ENCODE data around the gene RSPH3. TPM values are rescaled to one million over a fixed set of nuclear protein-coding genes. Genes with fewer than 3 reads are reported as not detected.
A peak's percentile ranks its signal among the peaks of the same experiment; 100 is the strongest.

Gene RSPH3
- total RNA-seq, 6 donors from 2014 or later = 14.7 to 22.0 (median 18.2) TPM

DNA sequence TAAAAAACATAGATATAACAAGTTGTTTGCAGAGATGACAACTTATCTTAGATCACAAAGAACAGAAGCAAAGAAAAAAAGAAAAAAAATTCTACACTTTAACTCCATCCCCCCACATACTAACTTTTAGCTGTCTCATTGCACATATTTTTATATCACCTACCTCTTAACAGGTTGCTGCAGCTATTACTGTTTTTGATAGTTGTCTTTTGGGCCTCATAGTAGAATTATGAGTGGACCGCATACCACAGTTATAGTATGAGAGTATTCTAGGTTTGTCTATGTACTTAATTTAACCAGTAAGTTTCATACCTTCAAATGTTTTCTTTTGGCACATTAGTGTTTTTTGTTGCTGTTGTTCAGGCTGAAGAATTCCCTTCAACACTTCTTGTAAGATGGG is 12.3 kb downstream of the RSPH3 start:
- TF ChIP-seq EP300 (IDR thresholded peaks at IDR 0.05) = no peak
- TF ChIP-seq, protein P1, sequence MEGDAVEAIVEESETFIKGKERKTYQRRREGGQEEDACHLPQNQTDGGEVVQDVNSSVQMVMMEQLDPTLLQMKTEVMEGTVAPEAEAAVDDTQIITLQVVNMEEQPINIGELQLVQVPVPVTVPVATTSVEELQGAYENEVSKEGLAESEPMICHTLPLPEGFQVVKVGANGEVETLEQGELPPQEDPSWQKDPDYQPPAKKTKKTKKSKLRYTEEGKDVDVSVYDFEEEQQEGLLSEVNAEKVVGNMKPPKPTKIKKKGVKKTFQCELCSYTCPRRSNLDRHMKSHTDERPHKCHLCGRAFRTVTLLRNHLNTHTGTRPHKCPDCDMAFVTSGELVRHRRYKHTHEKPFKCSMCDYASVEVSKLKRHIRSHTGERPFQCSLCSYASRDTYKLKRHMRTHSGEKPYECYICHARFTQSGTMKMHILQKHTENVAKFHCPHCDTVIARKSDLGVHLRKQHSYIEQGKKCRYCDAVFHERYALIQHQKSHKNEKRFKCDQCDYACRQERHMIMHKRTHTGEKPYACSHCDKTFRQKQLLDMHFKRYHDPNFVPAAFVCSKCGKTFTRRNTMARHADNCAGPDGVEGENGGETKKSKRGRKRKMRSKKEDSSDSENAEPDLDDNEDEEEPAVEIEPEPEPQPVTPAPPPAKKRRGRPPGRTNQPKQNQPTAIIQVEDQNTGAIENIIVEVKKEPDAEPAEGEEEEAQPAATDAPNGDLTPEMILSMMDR (IDR thresholded peaks at IDR 0.05) = no peak
- no peak for TF ChIP-seq POLR2AphosphoS5 (IDR thresholded peaks at IDR 0.05)
- no peak for TF ChIP-seq POLR2A (IDR thresholded peaks at IDR 0.05)
- peaks cover 0 to 7% (median 0%) of the 10 kb centered on the region in 4 donors for H3K9me3 ChIP-seq
- WGBS, 2 donors = 78 to 80% methylated on average over 1 of the region's 1 CpG
- H3K36me3 ChIP-seq = no peaks in the 10 kb centered on the region
- H3K27ac ChIP-seq = no peak overlapping the region
- DNase-seq = no peak
- no peak for ATAC-seq (ENCODE audit: low FRiP score in 2 of 2)
- no peak overlapping the region for H3K4me3 ChIP-seq
- no peaks in the 10 kb centered on the region for H3K27me3 ChIP-seq
- H3K4me1 ChIP-seq = no peaks in the 10 kb centered on the region

DNA sequence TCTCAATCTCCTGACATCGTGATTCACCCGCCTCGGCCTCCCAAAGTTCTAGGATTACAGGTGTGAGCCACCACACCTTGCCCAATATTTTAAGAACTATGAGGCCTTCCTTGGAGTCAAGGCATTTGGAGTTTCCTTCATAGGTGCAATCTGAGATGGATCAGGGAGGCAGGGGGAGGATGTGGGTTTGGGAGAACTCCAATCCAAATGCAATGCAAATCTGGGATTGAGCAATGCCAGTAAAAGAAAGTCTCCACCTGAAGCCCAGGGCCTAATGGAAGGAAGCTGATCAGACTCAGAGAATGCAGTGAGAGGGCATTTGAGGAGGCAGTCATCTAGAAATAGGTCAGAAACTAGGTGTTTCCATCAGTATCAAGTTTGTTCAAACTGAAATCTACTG is 21.2 kb downstream of the RSPH3 start:
- TF ChIP-seq, protein P1 (IDR thresholded peaks at IDR 0.05) = no peak
- no peak for TF ChIP-seq POLR2A (IDR thresholded peaks at IDR 0.05)
- no peak for TF ChIP-seq EP300 (IDR thresholded peaks at IDR 0.05)
- no peaks in the 10 kb centered on the region for H3K27me3 ChIP-seq
- H3K4me1 ChIP-seq = no peaks in the 10 kb centered on the region
- no peak for DNase-seq
- no peaks in the 10 kb centered on the region for H3K9me3 ChIP-seq
- WGBS, 2 donors = 98 to 100% methylated on average over 3 of the region's 3 CpGs
- H3K27ac ChIP-seq = no peak overlapping the region
- H3K4me3 ChIP-seq = no peak overlapping the region
- no peak for ATAC-seq (ENCODE audit: low FRiP score in 2 of 2)
- peaks cover 0 to 19% (median 2%) of the 10 kb centered on the region in 4 donors for H3K36me3 ChIP-seq

DNA sequence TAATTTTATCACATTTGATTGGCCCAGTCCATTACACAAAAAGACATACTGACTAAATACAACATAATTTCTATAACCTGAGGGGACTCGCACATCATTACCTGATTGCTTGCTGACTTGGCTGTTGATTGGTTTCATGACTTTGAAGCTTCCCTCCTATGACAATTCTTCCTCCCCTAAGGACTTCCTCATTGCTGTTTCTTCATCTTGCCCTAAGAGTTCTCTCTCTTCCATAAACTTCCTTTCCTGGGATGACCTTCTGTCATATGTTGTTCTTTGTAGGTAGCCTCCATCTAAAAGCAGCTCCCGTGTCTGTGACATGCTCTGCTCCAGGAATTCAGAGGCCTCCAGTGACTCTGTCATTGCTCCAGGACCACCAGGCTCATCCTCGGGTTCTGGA is 22.6 kb downstream of the RSPH3 start:
- H3K4me1 ChIP-seq = no peaks in the 10 kb centered on the region
- ATAC-seq (ENCODE audit: low FRiP score in 2 of 2) (no peak), DNase-seq (no peak)
- H3K27me3 ChIP-seq = no peaks in the 10 kb centered on the region
- no peaks in the 10 kb centered on the region for H3K9me3 ChIP-seq
- TF ChIP-seq, protein P1 (IDR thresholded peaks at IDR 0.05) = no peak
- TF ChIP-seq EP300 (IDR thresholded peaks at IDR 0.05) (no peak), POLR2A (IDR thresholded peaks at IDR 0.05) (no peak)
- peaks cover 0 to 19% (median 2%) of the 10 kb centered on the region in 4 donors for H3K36me3 ChIP-seq
- no peak overlapping the region for H3K4me3 ChIP-seq
- H3K27ac ChIP-seq = no peak overlapping the region
- WGBS, 2 donors = 79 to 80% methylated on average over 3 of the region's 3 CpGs

DNA sequence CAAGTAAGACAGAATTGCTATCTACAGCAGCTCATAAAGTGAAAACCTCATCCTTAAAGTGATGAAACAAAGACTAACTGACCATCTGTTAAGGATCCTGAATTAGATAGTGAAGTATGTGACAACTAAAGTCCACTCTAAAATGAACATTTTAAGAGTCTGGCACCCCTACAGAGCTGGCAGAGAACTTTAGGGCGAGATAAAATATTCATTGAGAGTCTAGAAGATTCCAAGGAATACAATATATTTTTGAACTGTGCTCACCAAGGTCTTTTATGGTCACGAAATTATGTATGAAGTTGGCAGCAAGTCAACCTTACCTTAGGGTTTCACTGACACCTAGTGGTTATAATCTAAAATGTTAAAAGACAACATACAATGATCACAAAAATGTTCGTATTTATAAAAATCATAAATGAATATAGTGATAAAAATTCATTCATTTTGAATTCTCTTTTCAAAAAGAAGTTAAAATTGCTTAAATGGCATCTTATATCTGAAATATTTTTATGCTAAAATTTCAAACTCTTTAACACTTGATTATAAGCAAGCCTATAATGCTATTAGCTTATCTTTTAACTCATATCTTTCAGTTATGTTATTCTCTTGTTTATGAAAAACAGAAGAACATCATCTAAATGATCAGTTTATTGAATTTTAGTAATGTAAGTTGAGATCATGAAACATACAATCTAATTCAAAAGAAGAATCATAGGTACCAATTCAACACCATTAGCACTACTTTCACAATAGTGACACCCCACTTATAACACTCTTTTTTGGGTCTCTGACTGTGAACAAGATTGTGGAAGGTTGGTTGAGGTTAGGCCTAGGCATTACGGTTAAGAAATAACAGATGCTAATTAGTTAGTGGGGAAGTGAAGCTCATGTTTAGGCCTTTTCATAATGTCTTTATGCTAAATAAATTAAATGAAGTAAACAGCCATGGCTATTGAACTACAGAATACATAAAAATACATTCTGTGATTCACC is 27.5 kb downstream of the RSPH3 start:
- Histone ChIP-seq H3K27me3 (no peaks in the 10 kb centered on the region), H3K4me1 (no peaks in the 10 kb centered on the region), H3K9me3 (no peaks in the 10 kb centered on the region), H3K36me3 (peaks cover 0 to 8% (median 3%) of the 10 kb centered on the region in 4 donors), H3K27ac (no peak overlapping the region), H3K4me3 (no peak overlapping the region)
- TF ChIP-seq, protein P1 (IDR thresholded peaks at IDR 0.05) = peak; percentile 30 to 69 (median 56)
- no peak for TF ChIP-seq POLR2AphosphoS5 (IDR thresholded peaks at IDR 0.05)
- ATAC-seq (ENCODE audit: low FRiP score in 2 of 2) (peak in 1 of 2 donors; percentile 60), DNase-seq (no peak)
- 25% methylated on average over 4 of the region's 4 CpGs for WGBS, 2 donors
